Endometrial microvascular endothelial cells (primary cell): Measurements from ENCODE around the gene AGO3. TPM values are rescaled to one million over a fixed set of nuclear protein-coding genes. Genes with fewer than 3 reads are reported as not detected.
"Not testable (repeated sequence)": the region's sequence is repeated elsewhere in the genome, so short reads cannot be mapped to it uniquely, and the experiment has no call there.

Experiments
- in situ Hi-C: cut with HindIII; loops from 2 replicates; pipeline ENCODE4 v1.10.0; 2017; ENCODE audit warnings: low sequenced_read_pairs, low pct_unique_long_range_greater_than_20kb; ENCODE audit errors: inconsistent ontology term
- total RNA-seq: library from RNA; depleted of rRNA; stranded (reverse); fragments of >200 nt; gene quantifications from one replicate; pipeline ENCODE4 v1.2.3, GENCODE V29; 2015; ENCODE audit errors: inconsistent ontology term

AGO3 gene
- total RNA-seq, 1 donor from 2014 or later: 7.2 TPM

DNA sequence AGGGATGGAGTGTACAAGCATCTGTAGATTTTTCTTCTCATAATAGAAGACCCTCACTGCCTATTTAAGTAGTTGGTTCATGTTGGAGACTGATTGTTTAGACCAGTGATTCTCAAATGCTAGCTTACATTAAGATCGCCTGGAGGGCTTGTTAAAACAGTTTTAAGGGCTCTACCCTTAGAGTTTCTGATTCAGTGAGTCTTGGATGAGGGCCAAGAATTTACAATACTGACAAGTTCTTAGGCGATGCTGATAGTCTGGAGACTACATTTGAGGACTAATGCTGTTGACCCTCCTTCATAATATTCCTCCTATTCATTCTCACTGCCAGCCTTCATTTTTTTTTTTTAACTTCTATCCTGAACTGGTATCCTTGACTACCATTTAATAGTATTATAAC, 15.2 kb upstream of the AGO3 start:
- in situ Hi-C loops: no loop called here

DNA sequence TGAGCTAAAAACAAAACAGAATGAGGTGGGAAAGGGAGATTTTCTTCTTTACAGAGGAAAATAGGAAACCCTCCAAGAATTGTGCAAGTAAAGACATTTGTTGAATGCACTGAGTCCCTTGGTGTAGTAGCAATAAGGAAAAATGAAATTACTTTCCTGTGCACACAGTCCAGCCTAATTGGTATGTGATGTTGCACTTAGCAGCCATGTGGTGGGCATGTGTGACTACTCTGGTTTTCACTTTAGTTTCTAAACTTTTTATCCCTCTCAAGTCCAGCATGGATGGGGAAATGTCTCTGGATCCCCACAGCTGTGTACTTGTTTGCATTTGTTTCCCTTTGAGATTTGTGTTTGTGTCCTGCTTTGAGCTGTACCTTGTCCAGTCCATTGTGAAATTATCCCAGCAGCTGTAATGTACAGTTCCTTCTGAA, 7.1 kb upstream of the AGO3 start:
- in situ Hi-C loops: no loop called here

DNA sequence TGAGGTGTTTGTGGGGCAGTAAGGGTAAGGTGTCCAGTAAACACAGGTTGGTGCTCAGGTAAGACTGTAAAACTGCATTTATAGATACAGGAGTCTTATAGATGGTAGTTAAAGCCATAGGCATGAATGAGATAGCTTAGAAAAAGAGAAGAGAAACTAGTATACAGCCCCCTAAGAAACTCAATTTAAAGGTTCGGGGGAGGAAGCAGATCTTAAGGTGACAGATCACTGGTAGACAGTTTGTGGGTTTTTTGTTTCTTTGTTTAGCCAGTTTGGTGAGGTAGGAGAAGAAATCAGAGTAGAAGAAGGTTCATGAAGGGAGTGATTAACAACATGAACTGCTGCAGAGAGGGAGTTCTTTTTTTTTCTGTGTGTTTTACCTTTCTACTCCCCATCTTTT, 6.1 kb upstream of the AGO3 start:
- in situ Hi-C loops: no loop called here

DNA sequence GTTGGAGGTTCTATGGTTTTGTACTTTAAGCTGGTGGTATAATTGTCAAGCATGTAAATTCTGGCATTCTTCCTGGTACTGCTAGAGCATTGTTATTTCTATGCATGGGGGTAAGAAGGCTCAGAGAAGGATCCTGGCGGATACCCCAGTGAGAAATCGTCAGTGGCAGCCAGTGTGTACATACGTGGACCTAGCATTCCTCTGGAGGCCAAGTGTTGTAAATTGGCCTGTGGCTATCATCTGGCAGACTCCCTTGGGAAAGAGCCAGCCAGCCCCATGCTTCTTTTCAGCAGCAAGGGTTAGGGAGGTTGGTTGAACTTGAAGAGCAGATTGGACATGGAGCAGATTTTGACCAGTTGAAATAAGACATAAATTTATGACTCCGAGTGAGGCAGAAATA, 5.2 kb upstream of the AGO3 start:
- in situ Hi-C loops: no loop called here

DNA sequence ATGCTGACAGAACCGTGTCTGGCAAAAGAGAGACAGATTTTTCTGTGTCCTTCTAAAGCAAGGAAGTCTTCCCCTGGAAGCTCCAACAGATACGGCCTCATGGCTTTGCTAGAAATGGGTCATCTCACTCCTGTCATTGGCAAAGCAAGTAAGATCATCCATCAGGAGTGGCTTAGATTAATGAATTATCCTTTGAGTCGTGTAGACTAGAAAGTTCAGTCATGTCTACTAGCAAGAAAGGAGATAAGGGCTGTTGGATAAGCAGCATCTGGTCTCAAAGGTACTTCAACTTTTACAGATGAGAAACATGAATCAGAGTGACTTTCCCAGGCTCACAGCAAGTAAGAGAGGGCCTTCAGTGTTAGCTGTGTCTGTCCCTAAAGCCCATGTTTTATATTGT, 3.4 kb upstream of the AGO3 start:
- in situ Hi-C loops: no loop called here

DNA sequence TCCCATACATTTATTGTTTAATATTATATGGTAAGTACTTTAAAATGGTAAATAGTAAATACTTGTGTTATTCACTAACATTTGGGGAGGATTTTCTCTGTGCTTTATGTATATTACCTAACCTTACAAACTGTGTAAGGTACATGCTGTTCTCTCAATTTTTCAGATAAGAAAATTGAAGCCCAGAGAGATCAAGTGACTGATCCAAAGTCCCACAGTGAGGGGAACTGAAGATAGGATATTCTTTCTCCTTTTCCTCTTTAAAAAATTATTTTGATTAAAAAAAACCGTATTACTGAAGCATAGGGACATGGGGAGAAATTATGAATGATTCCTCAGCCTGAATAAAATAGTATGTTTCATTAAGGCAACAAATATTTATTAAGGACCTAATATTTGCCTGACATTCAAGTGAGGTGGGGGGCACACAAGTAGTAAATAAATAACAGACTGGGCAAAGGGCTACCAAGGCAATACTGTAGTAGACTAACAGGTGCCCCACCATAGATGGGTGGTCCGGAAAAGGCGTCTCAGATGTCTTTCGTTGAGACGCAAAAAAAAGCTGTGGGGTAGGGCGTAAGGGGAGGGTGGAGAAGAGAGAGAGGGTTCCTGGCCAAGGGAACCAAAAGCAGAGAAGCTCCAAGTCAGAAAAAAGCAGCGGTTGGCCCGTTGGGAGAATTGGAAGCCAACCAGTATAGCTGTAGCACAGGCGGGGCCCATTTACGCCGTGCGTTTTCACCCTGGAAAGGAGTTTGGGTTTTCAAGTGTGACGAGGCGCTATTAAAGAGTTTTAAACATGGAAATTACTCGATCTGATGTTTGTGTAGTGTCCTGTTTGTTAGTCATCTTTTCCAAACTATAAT, 944 bp upstream of the AGO3 start:
- in situ Hi-C loops: no loop called here

DNA sequence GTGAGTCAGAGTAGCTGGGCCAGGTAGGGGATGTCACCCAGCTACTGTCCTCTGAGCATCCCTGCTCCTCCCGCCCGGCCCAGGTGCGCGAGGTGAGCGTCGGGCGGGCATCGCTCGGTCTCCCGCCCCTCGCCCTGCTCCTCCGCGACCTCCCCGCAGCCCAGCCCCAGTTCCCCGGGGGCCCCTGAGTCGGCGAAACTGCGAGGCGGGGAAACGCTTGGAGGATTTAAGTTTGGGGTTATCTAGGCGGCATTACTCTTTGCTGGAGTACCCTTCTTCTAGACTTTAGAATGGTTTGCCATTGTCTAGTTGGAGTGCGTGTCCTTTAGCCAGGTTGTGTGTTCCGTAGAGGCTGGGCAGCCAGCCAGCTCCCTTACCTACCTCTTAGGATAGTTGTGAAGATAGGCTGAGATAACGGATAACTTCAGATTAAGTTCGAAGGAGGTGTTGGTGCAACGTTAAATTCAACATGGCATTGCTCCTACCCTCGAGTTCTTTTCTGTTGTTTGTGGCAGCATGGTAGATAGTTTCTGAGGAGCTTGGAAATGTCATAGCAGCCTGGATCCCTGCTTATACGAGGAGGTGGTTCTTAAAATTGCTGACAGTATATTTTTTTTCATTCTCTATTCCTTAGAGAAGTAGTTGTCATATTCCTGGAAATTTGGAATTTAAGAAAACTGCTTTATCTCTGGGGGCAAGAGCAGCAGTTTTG, 697 bp downstream of the AGO3 start:
- in situ Hi-C loops: no loop called here

DNA sequence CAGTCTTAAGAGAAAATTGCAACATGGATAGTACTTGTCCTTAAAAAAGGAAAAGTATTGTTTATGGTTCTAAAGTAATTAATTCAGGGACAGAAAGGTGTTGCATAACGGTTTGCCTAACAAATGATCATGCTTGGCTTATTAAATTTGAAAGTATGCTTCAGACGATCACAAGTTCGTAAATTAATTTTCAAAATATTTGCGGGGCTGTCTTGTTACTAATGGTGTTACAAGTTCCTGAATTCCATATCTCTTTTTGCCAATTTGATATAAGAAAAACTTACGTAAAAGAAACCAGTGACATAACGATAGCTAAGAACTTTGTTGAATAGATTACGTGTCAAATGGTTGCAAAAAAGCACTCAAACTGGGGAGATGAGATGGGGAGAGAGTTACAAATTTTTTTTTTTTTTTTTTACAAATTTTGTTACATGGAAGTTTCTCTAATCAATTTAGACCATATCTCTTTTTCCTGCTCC, 1.3 kb downstream of the AGO3 start:
- in situ Hi-C loops: no loop called here

DNA sequence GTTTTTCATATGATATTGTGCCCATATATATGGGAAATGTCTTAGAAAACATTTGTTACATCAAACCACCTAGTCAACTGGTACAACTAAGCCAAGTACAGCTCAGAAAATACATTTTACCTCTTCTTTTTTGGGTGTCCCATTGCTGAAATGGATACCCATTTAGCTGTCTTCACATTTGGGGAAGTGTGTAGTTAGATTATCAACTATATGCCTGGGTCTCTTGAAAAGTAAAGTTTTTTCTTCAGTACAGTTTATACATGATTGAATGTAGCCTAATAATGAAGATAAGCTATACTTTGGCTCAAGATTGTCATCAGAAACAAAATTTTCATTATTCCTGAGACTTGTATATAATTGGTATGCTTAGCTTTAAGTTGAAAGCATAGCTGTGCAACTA, 2.0 kb downstream of the AGO3 start:
- in situ Hi-C loops: no loop called here

DNA sequence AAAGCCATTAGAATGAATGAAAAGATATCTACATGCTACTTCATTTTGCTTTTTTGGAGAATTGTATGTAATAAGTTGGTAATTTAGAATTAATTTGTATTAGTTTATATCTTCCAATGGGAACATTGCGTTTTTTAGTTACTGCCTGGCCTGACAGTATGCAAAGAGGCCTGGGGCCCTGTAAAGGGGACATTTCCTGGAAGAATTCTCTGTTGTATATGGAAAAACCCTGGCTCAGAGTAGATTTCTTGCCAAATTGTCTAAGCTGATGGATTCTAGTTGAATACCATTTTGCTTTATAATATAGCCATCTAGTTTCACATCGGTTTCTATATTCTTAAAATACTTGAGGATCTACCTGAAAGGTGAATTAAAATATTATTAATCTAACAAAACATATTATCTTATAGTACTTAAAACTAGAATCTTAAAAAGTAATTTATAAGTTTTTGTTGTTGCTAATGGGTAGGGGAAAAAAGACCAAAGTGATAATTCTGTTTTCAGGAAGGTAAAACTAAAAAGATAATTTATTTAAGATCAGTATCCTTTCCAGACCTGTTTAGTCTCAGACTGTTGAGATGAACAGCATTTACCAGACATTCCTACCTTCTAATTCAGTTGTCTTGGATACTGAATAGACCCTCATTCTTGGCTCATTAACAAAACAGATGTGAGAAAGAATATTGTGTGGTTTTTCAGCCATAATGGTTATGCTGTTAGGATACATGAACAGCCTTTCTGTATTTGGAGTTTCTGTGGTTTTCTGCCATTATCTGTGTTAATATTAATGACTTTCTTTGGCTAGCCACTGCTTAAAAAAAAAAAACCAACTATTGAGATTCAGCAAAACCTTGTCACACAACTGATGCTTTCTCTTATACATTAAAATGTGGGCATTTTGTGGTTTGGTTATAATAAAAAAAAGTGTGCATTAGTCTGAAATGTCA, 4.8 kb downstream of the AGO3 start:
- in situ Hi-C loops: no loop called here

DNA sequence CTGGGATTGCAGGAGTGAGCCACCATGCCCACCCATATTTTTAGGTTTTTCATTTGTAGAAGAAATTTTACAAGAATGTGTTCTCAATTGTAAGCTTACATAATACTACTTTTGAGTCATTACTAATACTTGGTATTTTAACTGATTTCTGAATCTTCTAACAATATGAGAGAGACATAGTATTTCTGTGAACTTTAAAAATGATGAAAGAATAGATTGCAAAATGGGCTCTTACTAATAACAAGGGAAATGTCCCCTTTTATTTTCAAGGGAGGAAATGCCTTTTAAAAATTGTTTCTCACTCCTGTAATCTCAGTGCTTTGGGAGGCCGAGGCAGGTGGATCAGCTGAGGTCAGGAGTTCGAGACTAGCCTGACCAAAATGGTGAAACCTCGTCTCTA, 5.9 kb downstream of the AGO3 start:
- in situ Hi-C loops: no loop called here

DNA sequence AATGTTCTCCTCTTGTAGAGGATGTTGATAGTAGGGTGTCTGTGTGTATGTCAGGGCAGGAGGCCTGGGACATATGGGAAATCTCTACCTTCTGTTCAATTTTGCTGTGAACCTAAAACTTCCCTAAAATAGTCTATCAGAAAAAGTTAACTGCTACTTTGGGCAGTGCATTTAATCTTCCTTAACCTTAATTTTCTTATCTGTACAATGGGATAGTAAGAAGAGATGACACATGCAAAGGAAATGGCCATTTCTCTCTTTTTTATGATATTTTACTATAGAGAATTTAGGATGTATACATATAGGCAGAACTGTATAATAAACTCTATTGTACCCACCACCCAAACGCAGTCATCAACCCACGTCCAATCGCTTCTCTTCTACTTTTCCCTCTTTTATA, 8.6 kb downstream of the AGO3 start:
- in situ Hi-C loops: no loop called here

DNA sequence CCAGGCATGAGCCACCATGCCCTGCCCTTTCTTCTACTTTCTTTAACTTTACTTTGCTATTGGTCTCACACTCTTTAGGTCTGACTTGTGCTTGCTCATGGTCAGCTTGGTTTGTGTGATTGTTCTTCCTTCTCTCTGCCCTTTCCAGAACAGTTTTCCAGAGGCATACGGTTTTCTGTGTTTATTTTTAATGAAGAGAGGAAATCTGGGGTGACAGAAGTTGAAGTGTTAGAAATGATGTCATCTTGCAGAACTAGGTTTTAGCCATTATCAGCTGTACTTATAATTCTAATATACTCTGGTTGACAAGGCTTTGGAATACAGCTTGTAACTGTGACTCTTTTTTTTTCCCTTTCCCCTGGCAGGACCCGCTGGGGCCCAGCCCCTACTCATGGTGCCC, 14.4 kb downstream of the AGO3 start:
- in situ Hi-C loops: no loop called here

DNA sequence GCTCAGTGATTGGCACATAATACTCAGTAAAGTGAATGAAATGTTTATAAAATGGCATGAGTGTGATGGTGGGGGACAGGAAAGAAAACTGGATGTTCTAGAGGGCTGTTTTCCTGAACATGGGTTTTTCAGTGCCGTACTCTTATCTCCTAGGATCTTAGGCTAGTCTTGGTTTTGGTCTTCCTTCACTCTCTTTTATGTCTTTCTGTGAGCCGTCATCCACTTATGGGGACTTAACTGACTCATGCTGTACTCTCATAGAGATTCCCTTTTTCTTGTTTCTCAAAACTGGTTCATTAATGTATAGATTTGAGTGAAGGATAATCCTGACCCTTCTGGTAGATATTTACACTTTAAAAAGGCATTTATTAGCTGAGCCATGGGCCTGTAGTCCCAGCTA, 16.6 kb downstream of the AGO3 start:
- in situ Hi-C loops: no loop called here

DNA sequence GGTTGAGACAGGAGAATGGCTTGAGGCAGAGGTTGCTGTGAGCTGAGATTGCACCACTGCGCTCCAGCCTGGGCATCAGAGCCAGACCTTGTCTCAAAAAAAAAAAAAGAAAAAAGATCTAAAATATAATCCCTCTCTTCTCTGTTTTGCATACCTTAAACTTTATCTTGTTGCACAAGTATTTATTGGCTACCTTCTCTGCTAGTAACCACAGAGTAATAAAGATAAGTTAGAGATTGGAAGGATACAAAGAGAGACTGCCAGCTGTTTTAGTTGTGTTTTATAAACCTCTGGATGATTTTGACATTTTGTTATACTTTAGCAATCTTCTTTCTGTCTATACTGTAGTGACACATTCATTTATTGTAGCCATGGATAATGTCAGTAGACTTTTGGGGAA, 27.7 kb downstream of the AGO3 start:
- in situ Hi-C loops: no loop called here

DNA sequence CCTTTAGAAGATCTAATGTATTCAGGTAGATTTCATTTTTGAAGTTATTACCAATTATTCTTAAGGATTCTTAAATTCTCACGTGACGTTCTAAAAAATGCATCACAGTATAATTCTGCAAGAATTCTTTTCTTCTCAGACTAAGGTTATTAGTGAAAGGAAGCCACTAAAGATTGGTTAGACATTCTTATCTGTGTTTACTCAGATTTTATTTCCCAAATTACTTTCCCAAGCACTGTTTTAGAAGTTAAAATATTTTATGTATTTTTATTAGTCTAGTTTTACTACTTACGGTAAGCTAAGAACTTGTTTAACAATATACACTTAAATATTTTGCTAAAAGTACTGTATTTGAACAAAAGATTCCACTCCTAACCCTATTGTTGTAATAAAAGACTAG, 28.4 kb downstream of the AGO3 start:
- in situ Hi-C loops: no loop called here

DNA sequence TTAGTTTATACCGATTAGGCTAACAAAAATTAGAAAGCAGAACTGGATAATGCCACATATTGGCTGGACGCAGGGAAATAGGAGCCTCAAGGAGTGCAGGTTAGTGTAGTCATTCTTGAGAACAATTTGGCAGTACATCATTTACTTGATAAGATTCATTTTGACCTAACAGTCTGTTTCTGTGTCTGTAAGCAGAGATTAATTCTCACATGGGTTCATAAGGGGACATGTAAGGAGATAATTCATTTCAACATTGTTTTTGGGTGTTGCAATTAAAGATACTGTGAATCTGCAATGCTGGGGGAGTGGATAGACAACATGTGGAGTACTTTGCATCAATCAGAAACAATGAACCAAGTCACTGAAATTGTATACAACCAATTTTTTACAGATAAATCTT, 32.0 kb downstream of the AGO3 start:
- in situ Hi-C loops: no loop called here

DNA sequence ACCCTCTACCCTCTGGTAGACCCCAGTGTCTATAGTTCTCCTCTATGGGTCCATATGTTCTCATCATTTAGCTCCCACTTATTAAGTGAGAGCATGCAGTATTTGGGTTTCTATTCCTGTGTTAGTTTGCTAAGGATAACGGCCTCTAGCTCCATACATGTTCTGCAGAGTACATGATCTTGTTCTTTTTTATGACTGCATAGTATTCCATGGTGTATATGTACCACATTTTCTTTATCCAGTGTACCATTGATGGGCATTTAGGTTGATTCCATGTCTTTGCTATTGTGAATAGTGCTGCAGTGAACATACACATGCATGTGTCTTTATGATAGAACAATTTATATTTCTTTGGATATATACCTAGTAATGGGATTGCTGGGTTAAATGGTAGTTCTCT, 33.4 kb downstream of the AGO3 start:
- in situ Hi-C loops: not testable (repeated sequence)

DNA sequence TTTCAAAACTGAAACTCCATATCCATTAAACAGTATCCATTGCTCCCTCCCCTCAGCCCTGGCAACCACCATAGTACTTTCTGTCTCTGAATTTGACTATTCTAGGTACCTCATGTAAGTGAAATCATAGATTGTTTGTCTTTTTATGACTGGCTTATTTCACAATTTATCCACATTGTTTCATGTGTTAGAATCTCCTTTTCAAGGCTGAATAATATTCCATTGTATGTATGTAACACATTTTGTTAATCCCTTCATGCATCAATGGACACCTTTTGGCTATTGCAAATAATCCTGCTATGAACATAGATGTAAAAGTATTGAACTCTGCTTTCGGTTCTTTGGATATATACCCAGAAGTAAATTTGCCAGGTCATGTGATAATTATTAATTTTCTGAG, 37.5 kb downstream of the AGO3 start:
- in situ Hi-C loops: no loop called here
